Hair follicle dermal papilla cell (primary cell): ENCODE data around the gene PMCH. TPM values are rescaled to one million over a fixed set of nuclear protein-coding genes. Genes with fewer than 3 reads are reported as not detected.

ENCODE experiments used
- small RNA-seq: library from RNA; depleted of rRNA; stranded (forward); fragments of <200 nt; gene quantifications from one replicate; pipeline ENCODE3, GENCODE V24; 2012
- total RNA-seq: library from RNA; depleted of rRNA; stranded (reverse); fragments of >200 nt; gene quantifications from 2 replicates; pipeline ENCODE4 v1.2.3, GENCODE V29; 2012

Gene PMCH, protein sequence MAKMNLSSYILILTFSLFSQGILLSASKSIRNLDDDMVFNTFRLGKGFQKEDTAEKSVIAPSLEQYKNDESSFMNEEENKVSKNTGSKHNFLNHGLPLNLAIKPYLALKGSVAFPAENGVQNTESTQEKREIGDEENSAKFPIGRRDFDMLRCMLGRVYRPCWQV
- not detected in 2 replicates for total RNA-seq

DNA sequence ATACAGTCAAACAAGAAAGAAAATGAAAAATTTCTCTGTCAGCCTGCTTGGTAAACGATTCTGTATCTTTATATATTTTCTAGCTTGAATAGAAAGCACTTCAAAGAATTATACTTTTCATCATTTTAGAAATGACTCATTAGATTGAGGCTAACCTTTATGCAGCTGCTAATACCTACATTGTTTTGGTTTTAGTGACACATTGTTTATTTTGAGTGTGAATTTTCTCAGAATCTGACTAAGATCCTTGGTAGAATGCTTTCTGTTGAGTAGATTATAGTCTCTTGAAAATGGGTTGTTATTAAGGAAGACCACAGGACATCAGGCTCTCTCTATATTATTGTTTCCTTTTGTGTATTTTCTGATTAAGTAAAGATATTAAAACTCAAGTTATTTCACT is at the start of gene PMCH:
Gene PMCH (minus strand): TSS at position 45 of the 400 bp plus-strand sequence. CDS start 63 bp downstream, outside the sequence.

Small RNA genes lying within 50 kb of the gene (small RNA-seq; reads per million reads assigned to genes)
- gene RN7SL793P = not detected

Other genes starting within 250 kb of the PMCH start
- 69.9 and 93.9 TPM in 2 replicates for gene WASHC3, start 135.8 kb downstream of the PMCH start, total RNA-seq
- gene NUP37, start 77.7 kb downstream of the PMCH start, total RNA-seq = 19.3 and 29.6 TPM in 2 replicates
- 5.0 TPM in 2 replicates for gene PARPBP, start 77.7 kb downstream of the PMCH start, total RNA-seq